Lung (tissue), 12 donors: Measurements from ENCODE around the gene BRI3. TPM values are rescaled to one million over a fixed set of nuclear protein-coding genes. Genes with fewer than 3 reads are reported as not detected.

Source experiments
- ATAC-seq: fragments of 200-7000 bp; cut with Tn5 transposase; one replicate; pipeline ENCODE4 v1.9.1; 2020; ENCODE audit warnings: moderate number of reproducible peaks; ENCODE audit not compliant: insufficient read depth, low FRiP score
- DNase-seq, 3 donors: peaks; one replicate each; pipeline ENCODE4 v3.0.0-alpha.2; 2013 to 2017
- H3K27ac ChIP-seq, 2 donors: one replicate each; pipeline ENCODE4 v1.5.1; 2013; ENCODE audit warnings: mild to moderate bottlenecking in 2 of 2, moderate library complexity in 2 of 2, control low read depth in 1 of 2, inconsistent platforms in 1 of 2, low read depth in 1 of 2, low read length in 1 of 2
- H3K27me3 ChIP-seq, 3 donors: one replicate each; pipeline ENCODE4 v1.5.1; 2013; ENCODE audit warnings: low read length in 2 of 3; ENCODE audit not compliant: control insufficient read depth in 3 of 3, insufficient read depth in 3 of 3
- H3K36me3 ChIP-seq, 4 donors: one replicate each; pipeline ENCODE4 v1.5.1; 2013; ENCODE audit warnings: low read length in 4 of 4, mild to moderate bottlenecking in 1 of 4, moderate library complexity in 1 of 4; ENCODE audit not compliant: control insufficient read depth in 4 of 4, insufficient read depth in 4 of 4
- H3K4me1 ChIP-seq, 5 donors: one replicate each; pipeline ENCODE4 v1.5.1; 2013; ENCODE audit warnings: low read length in 5 of 5, mild to moderate bottlenecking in 2 of 5, moderate library complexity in 1 of 5; ENCODE audit not compliant: control insufficient read depth in 5 of 5, insufficient read depth in 5 of 5
- H3K4me3 ChIP-seq: one replicate; pipeline ENCODE4 v1.5.1; 2013; ENCODE audit warnings: mild to moderate bottlenecking, control low read depth, moderate library complexity
- H3K9ac ChIP-seq, 2 donors: one replicate each; pipeline ENCODE4 v1.5.1; 2013; ENCODE audit warnings: low read length in 2 of 2, control low read depth in 1 of 2; ENCODE audit not compliant: insufficient read depth in 1 of 2
- H3K9me3 ChIP-seq, 4 donors: one replicate each; pipeline ENCODE4 v1.5.1; 2013; ENCODE audit warnings: low read length in 3 of 4, mild to moderate bottlenecking in 1 of 4, moderate library complexity in 1 of 4; ENCODE audit not compliant: control insufficient read depth in 4 of 4, insufficient read depth in 3 of 4
- WGBS, 2 donors: extraction: QIAGEN DNeasy Blood & Tissue Kit; methylation state at CpG; one replicate each; pipeline ENCODE4 v1.1.7; 2013; 5-methylcytosine and 5-hydroxymethylcytosine counted together
- polyA plus RNA-seq, 2 donors: library from polyadenylated mRNA; stranded (reverse); fragments of 200-250 nt; gene quantifications; one replicate each; pipeline ENCODE4 v1.2.1, GENCODE V29; 2013
- total RNA-seq, 2 donors: library from RNA; depleted of rRNA in 1 of 2; stranded (reverse); fragments of >200 nt in 1 of 2; gene quantifications; one replicate each; pipeline ENCODE4 v1.2.1, GENCODE V29; 2014 to 2021
- TF ChIP-seq, protein P1 (sequence below): IDR thresholded peaks from 2 replicates; pipeline ENCODE4 v1.5.1; 2012; ENCODE audit warnings: mild to moderate bottlenecking; ENCODE audit errors: control extremely low read depth, extremely low read depth
- donor health status: control.
- donor health status: control.
- donor health status: Bipolar disorder and iron deficiency.
- donor health status: healthy.
- donor health status: DM: yes; HTN: yes; CAD: no.

Gene BRI3
- total and polyA plus RNA-seq, 4 donors, result 99.7 to 615 (median 439) TPM

DNA sequence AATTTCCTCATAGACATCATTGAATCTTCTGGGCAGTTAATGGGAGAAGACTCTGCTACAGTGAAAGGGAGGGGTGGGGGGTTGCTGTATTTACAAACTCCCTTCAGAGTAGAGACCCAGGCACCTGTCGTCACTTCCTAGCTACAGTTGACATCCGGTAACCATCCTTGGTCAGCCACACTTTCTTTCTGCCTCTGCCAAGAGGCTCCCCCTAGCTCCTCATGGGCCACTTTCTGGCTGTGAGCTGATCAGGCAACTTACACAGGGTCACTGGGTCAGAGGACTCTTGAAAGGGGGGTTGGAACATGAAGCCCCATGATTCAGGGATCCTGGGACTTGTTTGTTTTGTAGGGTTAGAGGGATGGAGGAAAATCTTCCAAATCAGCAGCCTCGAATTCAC lies 30.7 kb upstream of the BRI3 start:
- ATAC-seq (no peak), DNase-seq (peak in 2 of 3 donors; percentile 22 to 32)
- no peaks in the 10 kb centered on the region for H3K27me3 ChIP-seq
- TF ChIP-seq, protein P1, sequence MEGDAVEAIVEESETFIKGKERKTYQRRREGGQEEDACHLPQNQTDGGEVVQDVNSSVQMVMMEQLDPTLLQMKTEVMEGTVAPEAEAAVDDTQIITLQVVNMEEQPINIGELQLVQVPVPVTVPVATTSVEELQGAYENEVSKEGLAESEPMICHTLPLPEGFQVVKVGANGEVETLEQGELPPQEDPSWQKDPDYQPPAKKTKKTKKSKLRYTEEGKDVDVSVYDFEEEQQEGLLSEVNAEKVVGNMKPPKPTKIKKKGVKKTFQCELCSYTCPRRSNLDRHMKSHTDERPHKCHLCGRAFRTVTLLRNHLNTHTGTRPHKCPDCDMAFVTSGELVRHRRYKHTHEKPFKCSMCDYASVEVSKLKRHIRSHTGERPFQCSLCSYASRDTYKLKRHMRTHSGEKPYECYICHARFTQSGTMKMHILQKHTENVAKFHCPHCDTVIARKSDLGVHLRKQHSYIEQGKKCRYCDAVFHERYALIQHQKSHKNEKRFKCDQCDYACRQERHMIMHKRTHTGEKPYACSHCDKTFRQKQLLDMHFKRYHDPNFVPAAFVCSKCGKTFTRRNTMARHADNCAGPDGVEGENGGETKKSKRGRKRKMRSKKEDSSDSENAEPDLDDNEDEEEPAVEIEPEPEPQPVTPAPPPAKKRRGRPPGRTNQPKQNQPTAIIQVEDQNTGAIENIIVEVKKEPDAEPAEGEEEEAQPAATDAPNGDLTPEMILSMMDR, result no peak
- H3K27ac ChIP-seq, result peak overlapping the region; percentile 64 to 94
- WGBS, 2 donors, result 31 to 36% methylated on average over 3 of the region's 3 CpGs
- no peaks in the 10 kb centered on the region for H3K9me3 ChIP-seq
- peaks cover 0 to 2% (median 0%) of the 10 kb centered on the region in 4 donors for H3K36me3 ChIP-seq
- no peak overlapping the region for H3K4me3 ChIP-seq
- no peak overlapping the region for H3K9ac ChIP-seq
- H3K4me1 ChIP-seq, result peaks cover 0 to 20% (median 5%) of the 10 kb centered on the region in 5 donors

DNA sequence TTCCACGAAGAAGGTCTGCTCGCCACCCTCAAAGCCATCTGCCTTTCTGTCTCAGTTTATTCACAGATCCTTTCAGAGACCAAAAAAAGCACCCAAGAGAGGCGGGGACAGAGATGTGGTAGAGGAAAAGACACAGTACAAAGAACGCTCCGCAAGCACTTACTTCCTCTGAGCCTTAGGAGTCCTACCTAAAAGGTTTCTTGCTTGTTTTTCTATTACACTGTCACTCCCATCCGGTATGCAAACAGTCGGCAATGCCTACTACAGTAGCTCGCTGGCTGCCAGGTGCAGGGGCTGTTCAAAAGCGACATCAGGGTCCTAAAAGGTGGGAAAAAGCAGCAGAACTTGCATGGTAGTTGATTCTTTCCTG lies 30.3 kb upstream of the BRI3 start:
- Histone ChIP-seq H3K4me3 (peak overlapping the region; percentile 96), H3K9ac (peak overlapping the region; percentile 39 to 68), H3K4me1 (peaks cover 0 to 20% (median 5%) of the 10 kb centered on the region in 5 donors), H3K27ac (peak overlapping the region; percentile 64 to 94), H3K36me3 (peaks cover 0 to 2% (median 0%) of the 10 kb centered on the region in 4 donors), H3K27me3 (no peaks in the 10 kb centered on the region), H3K9me3 (no peaks in the 10 kb centered on the region)
- TF ChIP-seq, protein P1, result no peak
- DNase-seq, result no peak
- 11 to 14% methylated on average over 9 of the region's 9 CpGs for WGBS, 2 donors
- ATAC-seq, result peak; percentile 4

DNA sequence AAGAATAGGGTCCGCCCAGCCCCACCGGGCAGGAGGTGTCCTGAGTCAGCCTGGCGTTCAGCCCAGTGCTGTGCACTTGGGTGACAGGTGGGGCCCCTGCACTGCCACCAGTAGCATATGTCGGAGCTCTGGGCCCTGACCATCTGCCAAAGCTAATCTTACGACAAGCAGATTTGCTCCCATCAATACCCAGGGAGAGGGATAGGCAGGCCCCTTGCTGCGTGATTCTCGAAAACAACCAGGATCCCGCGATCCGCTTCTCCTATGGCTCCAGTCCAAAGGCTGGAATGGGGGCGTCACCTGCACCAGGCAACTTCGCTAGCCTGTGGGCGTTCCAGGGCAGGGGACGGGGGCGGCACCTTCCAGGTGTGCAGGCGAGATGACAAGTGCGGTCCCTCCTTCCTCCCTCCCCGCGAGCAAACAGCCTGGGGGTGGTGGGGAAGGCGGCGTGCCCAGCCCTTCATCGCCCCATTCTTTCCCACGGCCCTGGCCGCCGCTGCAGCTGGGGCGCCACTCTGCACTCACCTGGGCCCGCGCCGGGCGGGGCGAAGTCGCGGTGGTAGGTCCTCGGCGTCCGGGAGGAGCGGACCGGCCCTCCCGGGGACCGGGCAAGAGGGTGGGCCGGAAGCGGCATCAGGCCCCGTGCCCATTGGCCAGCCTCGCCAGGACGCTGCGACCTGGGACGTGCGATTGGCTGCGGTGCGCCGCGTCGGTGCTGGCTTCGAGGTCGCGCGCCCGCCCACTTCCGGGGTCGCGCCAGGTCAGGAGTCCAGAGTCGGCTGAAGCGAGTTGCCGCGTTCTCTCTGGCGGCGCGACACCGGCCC lies 29.7 kb upstream of the BRI3 start, which contains the start of gene TECPR1:
Gene TECPR1 (minus strand): TSS at position 632 of the 824 bp plus-strand sequence. CDS start 6,086 bp downstream, outside the sequence.
- ATAC-seq (peak; percentile 99), DNase-seq (peak; percentile 92 to 96 (median 94))
- Histone ChIP-seq H3K36me3 (peaks cover 0 to 4% (median 0%) of the 10 kb centered on the region in 4 donors), H3K9me3 (no peaks in the 10 kb centered on the region), H3K27ac (peak within 1 kb of the TSS; percentile 65 to 94), H3K4me3 (peak within 1 kb of the TSS; percentile 96), H3K9ac (peak within 1 kb of the TSS; percentile 39 to 68), H3K27me3 (no peaks in the 10 kb centered on the region), H3K4me1 (peaks cover 0 to 20% (median 5%) of the 10 kb centered on the region in 5 donors)
- TF ChIP-seq, protein P1, result no peak
- WGBS, 2 donors, result 1% methylated on average over 54 to 69 of the region's 69 CpGs
